Lung (tissue), 12 donors: ENCODE results near the gene AZGP1. TPM values are rescaled to one million over a fixed set of nuclear protein-coding genes. Genes with fewer than 3 reads are reported as not detected.

Experiments used
- ATAC-seq: fragments of 200-7000 bp; cut with Tn5 transposase; one replicate; pipeline ENCODE4 v1.9.1; 2020; ENCODE audit warnings: moderate number of reproducible peaks; ENCODE audit not compliant: insufficient read depth, low FRiP score
- DNase-seq, 3 donors: peaks; one replicate each; pipeline ENCODE4 v3.0.0-alpha.2; 2013 to 2017
- H3K27ac ChIP-seq, 2 donors: one replicate each; pipeline ENCODE4 v1.5.1; 2013; ENCODE audit warnings: mild to moderate bottlenecking in 2 of 2, moderate library complexity in 2 of 2, control low read depth in 1 of 2, inconsistent platforms in 1 of 2, low read depth in 1 of 2, low read length in 1 of 2
- H3K27me3 ChIP-seq, 3 donors: one replicate each; pipeline ENCODE4 v1.5.1; 2013; ENCODE audit warnings: low read length in 2 of 3; ENCODE audit not compliant: control insufficient read depth in 3 of 3, insufficient read depth in 3 of 3
- H3K36me3 ChIP-seq, 4 donors: one replicate each; pipeline ENCODE4 v1.5.1; 2013; ENCODE audit warnings: low read length in 4 of 4, mild to moderate bottlenecking in 1 of 4, moderate library complexity in 1 of 4; ENCODE audit not compliant: control insufficient read depth in 4 of 4, insufficient read depth in 4 of 4
- H3K4me1 ChIP-seq, 5 donors: one replicate each; pipeline ENCODE4 v1.5.1; 2013; ENCODE audit warnings: low read length in 5 of 5, mild to moderate bottlenecking in 2 of 5, moderate library complexity in 1 of 5; ENCODE audit not compliant: control insufficient read depth in 5 of 5, insufficient read depth in 5 of 5
- H3K4me3 ChIP-seq: one replicate; pipeline ENCODE4 v1.5.1; 2013; ENCODE audit warnings: mild to moderate bottlenecking, control low read depth, moderate library complexity
- H3K9ac ChIP-seq, 2 donors: one replicate each; pipeline ENCODE4 v1.5.1; 2013; ENCODE audit warnings: low read length in 2 of 2, control low read depth in 1 of 2; ENCODE audit not compliant: insufficient read depth in 1 of 2
- H3K9me3 ChIP-seq, 4 donors: one replicate each; pipeline ENCODE4 v1.5.1; 2013; ENCODE audit warnings: low read length in 3 of 4, mild to moderate bottlenecking in 1 of 4, moderate library complexity in 1 of 4; ENCODE audit not compliant: control insufficient read depth in 4 of 4, insufficient read depth in 3 of 4
- WGBS, 2 donors: extraction: QIAGEN DNeasy Blood & Tissue Kit; methylation state at CpG; one replicate each; pipeline ENCODE4 v1.1.7; 2013; 5-methylcytosine and 5-hydroxymethylcytosine counted together
- polyA plus RNA-seq, 2 donors: library from polyadenylated mRNA; stranded (reverse); fragments of 200-250 nt; gene quantifications; one replicate each; pipeline ENCODE4 v1.2.1, GENCODE V29; 2013
- total RNA-seq, 2 donors: library from RNA; depleted of rRNA in 1 of 2; stranded (reverse); fragments of >200 nt in 1 of 2; gene quantifications; one replicate each; pipeline ENCODE4 v1.2.1, GENCODE V29; 2014 to 2021
- TF ChIP-seq, protein P1 (sequence below): IDR thresholded peaks from 2 replicates; pipeline ENCODE4 v1.5.1; 2012; ENCODE audit warnings: mild to moderate bottlenecking; ENCODE audit errors: control extremely low read depth, extremely low read depth
- donor health status: control.
- donor health status: control.
- donor health status: Bipolar disorder and iron deficiency.
- donor health status: healthy.
- donor health status: DM: yes; HTN: yes; CAD: no.

AZGP1 gene
- total and polyA plus RNA-seq, 4 donors = 4.1 to 82.8 (median 28.5) TPM

- Histone ChIP-seq H3K36me3 (peaks cover 18 to 40% (median 21%) of the 10 kb centered on the region in 4 donors), H3K4me3 (no peak overlapping the region), H3K4me1 (peaks cover 0 to 12% (median 4%) of the 10 kb centered on the region in 5 donors), H3K9ac (no peak overlapping the region), H3K9me3 (no peaks in the 10 kb centered on the region), H3K27ac (no peak overlapping the region), H3K27me3 (no peaks in the 10 kb centered on the region)
- TF ChIP-seq, protein P1, sequence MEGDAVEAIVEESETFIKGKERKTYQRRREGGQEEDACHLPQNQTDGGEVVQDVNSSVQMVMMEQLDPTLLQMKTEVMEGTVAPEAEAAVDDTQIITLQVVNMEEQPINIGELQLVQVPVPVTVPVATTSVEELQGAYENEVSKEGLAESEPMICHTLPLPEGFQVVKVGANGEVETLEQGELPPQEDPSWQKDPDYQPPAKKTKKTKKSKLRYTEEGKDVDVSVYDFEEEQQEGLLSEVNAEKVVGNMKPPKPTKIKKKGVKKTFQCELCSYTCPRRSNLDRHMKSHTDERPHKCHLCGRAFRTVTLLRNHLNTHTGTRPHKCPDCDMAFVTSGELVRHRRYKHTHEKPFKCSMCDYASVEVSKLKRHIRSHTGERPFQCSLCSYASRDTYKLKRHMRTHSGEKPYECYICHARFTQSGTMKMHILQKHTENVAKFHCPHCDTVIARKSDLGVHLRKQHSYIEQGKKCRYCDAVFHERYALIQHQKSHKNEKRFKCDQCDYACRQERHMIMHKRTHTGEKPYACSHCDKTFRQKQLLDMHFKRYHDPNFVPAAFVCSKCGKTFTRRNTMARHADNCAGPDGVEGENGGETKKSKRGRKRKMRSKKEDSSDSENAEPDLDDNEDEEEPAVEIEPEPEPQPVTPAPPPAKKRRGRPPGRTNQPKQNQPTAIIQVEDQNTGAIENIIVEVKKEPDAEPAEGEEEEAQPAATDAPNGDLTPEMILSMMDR = no peak
- WGBS, 2 donors = 57 to 67% methylated on average over 5 of the region's 5 CpGs
- ATAC-seq (peak; percentile 50), DNase-seq (peak in 1 of 3 donors; percentile 52)
These were observed 46.8 kb upstream of the AZGP1 start for GRCh38 chr7:100022621-100023020.

GRCh38 chr7:100021297-100021696, 45.5 kb upstream of the AZGP1 start:
- Histone ChIP-seq H3K4me1 (peaks cover 6 to 16% (median 14%) of the 10 kb centered on the region in 5 donors), H3K9me3 (no peaks in the 10 kb centered on the region), H3K27ac (no peak overlapping the region), H3K27me3 (no peaks in the 10 kb centered on the region), H3K4me3 (no peak overlapping the region), H3K36me3 (peaks cover 14 to 34% (median 17%) of the 10 kb centered on the region in 4 donors), H3K9ac (no peak overlapping the region)
- ATAC-seq (no peak), DNase-seq (no peak)
- TF ChIP-seq, protein P1 = no peak
- 85 to 92% methylated on average over 3 of the region's 3 CpGs for WGBS, 2 donors

GRCh38 chr7:100019908-100020307, 44.1 kb upstream of the AZGP1 start:
- ATAC-seq = peak; percentile 32
- Histone ChIP-seq H3K27me3 (no peaks in the 10 kb centered on the region), H3K36me3 (peaks cover 12 to 25% (median 17%) of the 10 kb centered on the region in 4 donors), H3K9ac (no peak overlapping the region), H3K4me3 (no peak overlapping the region), H3K9me3 (no peaks in the 10 kb centered on the region), H3K27ac (no peak overlapping the region), H3K4me1 (peaks cover 6 to 20% (median 14%) of the 10 kb centered on the region in 5 donors)
- TF ChIP-seq, protein P1 = no peak
- 63 to 84% methylated on average over 7 of the region's 7 CpGs for WGBS, 2 donors
- DNase-seq = peak; percentile 24 to 77 (median 44)

DNA sequence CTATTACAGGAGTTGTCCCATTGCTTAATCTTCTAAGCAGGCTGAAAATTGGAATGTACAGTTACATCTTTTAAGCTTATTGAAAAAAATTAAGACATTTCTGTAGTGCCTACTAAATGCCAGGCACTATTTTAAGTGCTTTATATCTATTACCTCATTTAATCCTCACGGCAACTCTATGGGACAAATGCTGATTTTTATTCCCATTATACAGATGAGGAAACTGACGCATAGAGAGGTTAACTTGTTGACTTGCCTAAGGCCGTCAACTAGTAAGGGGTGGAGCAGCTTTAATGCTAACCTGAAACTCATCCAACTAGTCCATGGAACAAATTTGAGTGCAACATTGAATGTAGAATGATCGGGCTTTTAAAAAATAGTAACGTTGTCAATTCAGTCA, 42.0 kb upstream of the AZGP1 start:
- H3K9me3 ChIP-seq = no peaks in the 10 kb centered on the region
- peaks cover 6 to 20% (median 11%) of the 10 kb centered on the region in 5 donors for H3K4me1 ChIP-seq
- no peak overlapping the region for H3K27ac ChIP-seq

More for the DNA sequence above, 42.0 kb upstream of the AZGP1 start:
- no peak overlapping the region for H3K4me3 ChIP-seq
- TF ChIP-seq, protein P1 = no peak
- H3K36me3 ChIP-seq = peaks cover 2 to 10% (median 4%) of the 10 kb centered on the region in 4 donors
- WGBS, 2 donors = 85 to 90% methylated on average over 5 of the region's 5 CpGs
- no peak for DNase-seq
- H3K27me3 ChIP-seq = no peaks in the 10 kb centered on the region
- no peak for ATAC-seq
- peak overlapping the region in 1 of 2 donors; percentile 23 for H3K9ac ChIP-seq
